K562 (cell line): ENCODE measurements around the gene FLOT2. TPM values are rescaled to one million over a fixed set of nuclear protein-coding genes. Genes with fewer than 3 reads are reported as not detected.
A peak's percentile ranks its signal among the peaks of the same experiment; 100 is the strongest.

Experiments used
- ATAC-seq: fragments of 200-7000 bp; cut with Tn5 transposase; 3 replicates; pipeline ENCODE4 v1.9.1; 2020; ENCODE audit warnings: moderate library complexity
- BruUV-seq: library from RNA; stranded (reverse); fragments of 400-500 nt; replicated peaks from 2 replicates; lab custom pipeline; 2021; lab: Mats Ljungman, UMichigan
- CTCF ChIA-PET: fragments of 300-600 bp; formaldehyde crosslinking; extraction: SDS; loops from one replicate; lab custom pipeline; 2021; ENCODE audit warnings: low intra/inter-chr PET ratio; lab: Yijun Ruan, JAX
- POLR2A ChIA-PET: fragments of 300-600, 350-650 bp; sonication (Branson Sonifier 250); formaldehyde crosslinking; extraction: SDS; loops from one replicate; lab custom pipeline; 2021; ENCODE audit warnings: antibody characterized with exemption, inconsistent platforms; lab: Yijun Ruan, JAX
- DNase-seq, 4 experiments: peaks; one replicate each; pipeline versions ENCODE4 v3.0.0 to v3.0.0-alpha.2; 2011 to 2018; ENCODE audit warnings: low spot score in 3 of 4, mixed read lengths in 3 of 4; ENCODE audit errors: extremely low read depth in 1 of 4
- FAIRE-seq: peaks from 2 replicates; lab custom pipeline; 2011; peaks lifted over from hg19 to GRCh38; lab: Jason Lieb, UNC
- H2AFZ ChIP-seq: 2 replicates; pipeline ENCODE4 v1.6.0; 2011; ENCODE audit warnings: low read depth, low read length, control low read depth, inconsistent platforms
- H3K27ac ChIP-seq: fragments of 200-600 bp; 3 replicates; pipeline ENCODE4 v1.8.0; 2011; ENCODE audit warnings: low read depth, mild to moderate bottlenecking, control low read depth, inconsistent platforms, low read length, moderate library complexity, mixed read lengths; ENCODE audit errors: extremely low read depth
- H3K27me3 ChIP-seq, 2 experiments: fragments of 300-600 bp in 1 of 2; 2 replicates in 1 of 2; 3 replicates in 1 of 2; pipeline versions ENCODE4 v1.6.0 to v1.8.0; 2011; ENCODE audit warnings: inconsistent platforms in 2 of 2, low read length in 2 of 2, mild to moderate bottlenecking in 1 of 2, mixed read lengths in 1 of 2, moderate library complexity in 1 of 2; ENCODE audit not compliant: control insufficient read depth in 2 of 2, insufficient read depth in 2 of 2
- H3K36me3 ChIP-seq: fragments of 300-600 bp; 3 replicates; pipeline ENCODE4 v1.8.0; 2011; ENCODE audit warnings: mild to moderate bottlenecking, low read length, inconsistent platforms; ENCODE audit not compliant: control insufficient read depth, insufficient read depth
- H3K4me1 ChIP-seq, 2 experiments: fragments of 200-600 bp in 1 of 2; replicated peaks in 1 of 2; 2 replicates in 1 of 2; 3 replicates in 1 of 2; pipeline versions ENCODE4 v1.5.1 to v1.8.0; 2011; ENCODE audit warnings: inconsistent platforms in 2 of 2, low read length in 2 of 2, mild to moderate bottlenecking in 1 of 2, mixed read lengths in 1 of 2, moderate library complexity in 1 of 2; ENCODE audit not compliant: control insufficient read depth in 2 of 2, insufficient read depth in 2 of 2
- H3K4me2 ChIP-seq: 2 replicates; pipeline ENCODE4 v1.6.1; 2011; ENCODE audit warnings: low read length, control low read depth, inconsistent platforms, mixed read lengths; ENCODE audit not compliant: insufficient read depth
- H3K4me3 ChIP-seq: fragments of 200-600 bp; sonication (generic), shearing (Covaris generic); 2 replicates; pipeline ENCODE4 v1.5.1; 2016; ENCODE audit warnings: control low read depth, inconsistent platforms
- H3K79me2 ChIP-seq: fragments of 200-600 bp; 3 replicates; pipeline ENCODE4 v1.8.0; 2011; ENCODE audit warnings: low read length, inconsistent platforms; ENCODE audit not compliant: control insufficient read depth, insufficient read depth
- H3K9ac ChIP-seq, 2 experiments: 2 replicates each; pipeline versions ENCODE4 v1.6.0 to v1.6.1; 2011; ENCODE audit warnings: low read depth in 2 of 2, low read length in 2 of 2, control low read depth in 1 of 2, inconsistent platforms in 1 of 2, mild to moderate bottlenecking in 1 of 2, mixed read lengths in 1 of 2; ENCODE audit not compliant: insufficient read depth in 1 of 2
- H3K9me1 ChIP-seq: one replicate; pipeline ENCODE4 v1.6.0; 2011; ENCODE audit warnings: inconsistent platforms, mild to moderate bottlenecking, low read length, moderate library complexity; ENCODE audit not compliant: control insufficient read depth, insufficient read depth
- H3K9me3 ChIP-seq: replicated peaks from 2 replicates; pipeline ENCODE4 v1.5.1; 2011; ENCODE audit warnings: low read depth, low read length, inconsistent platforms; ENCODE audit not compliant: control insufficient read depth, insufficient read depth
- H4K20me1 ChIP-seq: replicated peaks from 2 replicates; pipeline ENCODE4 v1.6.1; 2011; ENCODE audit warnings: low read length, inconsistent platforms, mixed read lengths; ENCODE audit not compliant: control insufficient read depth, insufficient read depth
- ELK1 ChIP-seq: sonication (generic); formaldehyde crosslinking; IDR thresholded peaks from 2 replicates; pipeline ENCODE4 v1.8.1; 2022; ENCODE audit warnings: missing genetic modification reagents
- NR1H2 ChIP-seq: sonication (generic); formaldehyde crosslinking; IDR thresholded peaks from 2 replicates; pipeline ENCODE4 v1.4.0; 2020; ENCODE audit warnings: mild to moderate bottlenecking, missing genetic modification reagents
- PHF8 ChIP-seq: fragments of 200-600 bp; sonication (generic); IDR thresholded peaks from 2 replicates; pipeline ENCODE4 v1.6.1; 2012; ENCODE audit warnings: mixed run types, mild to moderate bottlenecking, inconsistent platforms, low read length, moderate library complexity, borderline replicate concordance
- PKNOX1 ChIP-seq: fragments of 450-650 bp; IDR thresholded peaks from 2 replicates; pipeline ENCODE4 v1.6.1; 2016
- THRB ChIP-seq: fragments of 450-650 bp; formaldehyde crosslinking; conservative IDR thresholded peaks from 2 replicates; pipeline ENCODE4 v1.4.0; 2022; ENCODE audit warnings: mild to moderate bottlenecking, missing genetic modification characterization
- WGBS: fragments of 100-300 bp; shearing (Covaris generic); methylation state at CpG from one replicate; pipeline ENCODE4 v1.1.6; 2016; ENCODE audit warnings: low coverage, mixed read lengths; ENCODE audit not compliant: insufficient coverage; ENCODE audit errors: missing lambda C conversion rate; 5-methylcytosine and 5-hydroxymethylcytosine counted together
- in situ Hi-C: fragments of 300-500 bp; cut with MboI; formaldehyde crosslinking; loops from 4 replicates; pipeline ENCODE4 v1.15.0; 2018; ENCODE audit warnings: inconsistent platforms, mixed read lengths
- intact Hi-C: fragments of 100-400 bp; cut with micrococcal nuclease; formaldehyde crosslinking; loops from 2 replicates; pipeline ENCODE4 v1.14.2; 2022
- polyA plus RNA-seq, 8 experiments: library from polyadenylated mRNA; depleted of rRNA in 4 of 8; stranded (reverse) in 5 of 8; unstranded in 3 of 8; fragments of >200 nt; fragmentation: Nextera tagmentation in 2 of 8; fragmentation: Illumina TruSeq in 1 of 8; extraction: Ambion mirVana in 2 of 8; extraction: Trizol in 1 of 8; gene quantifications; 2 replicates each; pipeline versions ENCODE4 v1.2.1 to v1.2.3, GENCODE V29; 2011 to 2014; ENCODE audit warnings: inconsistent platforms in 1 of 8, missing spikeins in 1 of 8
- total RNA-seq, 7 experiments: library from RNA; depleted of rRNA in 6 of 7; stranded (reverse); fragments of >200 nt in 6 of 7; fragmentation: Illumina TruSeq in 2 of 7; extraction: Trizol in 2 of 7; gene quantifications; 2 replicates each; pipeline versions ENCODE4 v1.2.1 to v1.2.3, GENCODE V29; 2011 to 2021; ENCODE audit warnings: low replicate concordance in 1 of 7
- TF ChIP-seq, protein P1 (sequence below): fragments of 250-450 bp; sonication (Bioruptor Pico); IDR thresholded peaks from 2 replicates; pipeline ENCODE4 v1.4.0; 2020

The FLOT2 gene
- total and polyA plus RNA-seq, 9 of the 15 experiments (the other 6 are each of a cell fraction or from before 2014, with no cell fraction given), result 17.5 to 138 (median 41.7) TPM

- ChIA-PET POLR2A (interaction anchor here (0.6 to 2.8 kb wide), 31 partner anchors 8 to 321 kb away, joined by 3 to 15 read pairs (median 4); partner anchors contain the start of genes ALDOC, BLTP2, NEK8 and RPL23A), CTCF (interaction anchor here (1.6 to 1.7 kb wide), 2 partner anchors 50 to 134 kb away, joined by 6 to 10 read pairs; no protein-coding TSS in a partner anchor)
- intact Hi-C loops, result loop anchor here (5.0 kb wide), 1 partner anchor 251 kb away; the partner anchor contains the start of gene BLTP2
- Histone ChIP-seq H3K27me3 (no peaks in the 10 kb centered on the region), H3K4me1 (peaks cover 38 to 51% of the 10 kb centered on the region in 2 experiments), H3K4me2 (peak overlapping the region; percentile 89), H4K20me1 (no peaks in the 10 kb centered on the region), H2AFZ (peak overlapping the region; percentile 92), H3K27ac (peak overlapping the region; percentile 91), H3K79me2 (peaks cover 77% of the 10 kb centered on the region), H3K9me3 (no peaks in the 10 kb centered on the region), H3K9me1 (no peaks in the 10 kb centered on the region), H3K4me3 (peak overlapping the region; percentile 95), H3K36me3 (peaks cover 42% of the 10 kb centered on the region), H3K9ac (peak overlapping the region; percentile 86 to 91)
- peak; percentile 10 for ATAC-seq
- no peak for FAIRE-seq
- 13% methylated on average over 23 of the region's 23 CpGs for WGBS
- in situ Hi-C loops, result loop anchor here (5.0 kb wide), 1 partner anchor 131 kb away; no protein-coding TSS in a partner anchor
- no peak for DNase-seq
- no TSS peak for BruUV-seq
- TF ChIP-seq NR1H2 (CRISPR knock-in tag), result 0 out of 2 replicates have a peak, but pooled peaks have one; percentile 13
- TF ChIP-seq, protein P1, sequence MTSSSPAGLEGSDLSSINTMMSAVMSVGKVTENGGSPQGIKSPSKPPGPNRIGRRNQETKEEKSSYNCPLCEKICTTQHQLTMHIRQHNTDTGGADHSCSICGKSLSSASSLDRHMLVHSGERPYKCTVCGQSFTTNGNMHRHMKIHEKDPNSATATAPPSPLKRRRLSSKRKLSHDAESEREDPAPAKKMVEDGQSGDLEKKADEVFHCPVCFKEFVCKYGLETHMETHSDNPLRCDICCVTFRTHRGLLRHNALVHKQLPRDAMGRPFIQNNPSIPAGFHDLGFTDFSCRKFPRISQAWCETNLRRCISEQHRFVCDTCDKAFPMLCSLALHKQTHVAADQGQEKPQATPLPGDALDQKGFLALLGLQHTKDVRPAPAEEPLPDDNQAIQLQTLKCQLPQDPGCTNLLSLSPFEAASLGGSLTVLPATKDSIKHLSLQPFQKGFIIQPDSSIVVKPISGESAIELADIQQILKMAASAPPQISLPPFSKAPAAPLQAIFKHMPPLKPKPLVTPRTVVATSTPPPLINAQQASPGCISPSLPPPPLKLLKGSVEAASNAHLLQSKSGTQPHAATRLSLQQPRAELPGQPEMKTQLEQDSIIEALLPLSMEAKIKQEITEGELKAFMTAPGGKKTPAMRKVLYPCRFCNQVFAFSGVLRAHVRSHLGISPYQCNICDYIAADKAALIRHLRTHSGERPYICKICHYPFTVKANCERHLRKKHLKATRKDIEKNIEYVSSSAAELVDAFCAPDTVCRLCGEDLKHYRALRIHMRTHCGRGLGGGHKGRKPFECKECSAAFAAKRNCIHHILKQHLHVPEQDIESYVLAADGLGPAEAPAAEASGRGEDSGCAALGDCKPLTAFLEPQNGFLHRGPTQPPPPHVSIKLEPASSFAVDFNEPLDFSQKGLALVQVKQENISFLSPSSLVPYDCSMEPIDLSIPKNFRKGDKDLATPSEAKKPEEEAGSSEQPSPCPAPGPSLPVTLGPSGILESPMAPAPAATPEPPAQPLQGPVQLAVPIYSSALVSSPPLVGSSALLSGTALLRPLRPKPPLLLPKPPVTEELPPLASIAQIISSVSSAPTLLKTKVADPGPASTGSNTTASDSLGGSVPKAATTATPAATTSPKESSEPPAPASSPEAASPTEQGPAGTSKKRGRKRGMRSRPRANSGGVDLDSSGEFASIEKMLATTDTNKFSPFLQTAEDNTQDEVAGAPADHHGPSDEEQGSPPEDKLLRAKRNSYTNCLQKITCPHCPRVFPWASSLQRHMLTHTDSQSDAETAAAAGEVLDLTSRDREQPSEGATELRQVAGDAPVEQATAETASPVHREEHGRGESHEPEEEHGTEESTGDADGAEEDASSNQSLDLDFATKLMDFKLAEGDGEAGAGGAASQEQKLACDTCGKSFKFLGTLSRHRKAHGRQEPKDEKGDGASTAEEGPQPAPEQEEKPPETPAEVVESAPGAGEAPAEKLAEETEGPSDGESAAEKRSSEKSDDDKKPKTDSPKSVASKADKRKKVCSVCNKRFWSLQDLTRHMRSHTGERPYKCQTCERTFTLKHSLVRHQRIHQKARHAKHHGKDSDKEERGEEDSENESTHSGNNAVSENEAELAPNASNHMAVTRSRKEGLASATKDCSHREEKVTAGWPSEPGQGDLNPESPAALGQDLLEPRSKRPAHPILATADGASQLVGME (CRISPR knock-in tag), result 0 out of 2 replicates have a peak, but pooled peaks have one; percentile 4
- no peak for TF ChIP-seq ELK1
- TF ChIP-seq PHF8, result peak; percentile 32; the same call in 1 of the 2 replicates
- TF ChIP-seq THRB, result 0 out of 2 replicates have a peak, but pooled peaks have one; percentile 27
- TF ChIP-seq PKNOX1, result peak; percentile 48
These were observed 415 bp upstream of the FLOT2 start for GRCh38 chr17:28897769-28898526.
